ENCODE data around the gene VAV2. TPM values are rescaled to one million over a fixed set of nuclear protein-coding genes. Genes with fewer than 3 reads are reported as not detected.

The VAV2 gene
- total and polyA plus RNA-seq, 4 donors: 4.9 to 26.4 (median 17.0) TPM

DNA sequence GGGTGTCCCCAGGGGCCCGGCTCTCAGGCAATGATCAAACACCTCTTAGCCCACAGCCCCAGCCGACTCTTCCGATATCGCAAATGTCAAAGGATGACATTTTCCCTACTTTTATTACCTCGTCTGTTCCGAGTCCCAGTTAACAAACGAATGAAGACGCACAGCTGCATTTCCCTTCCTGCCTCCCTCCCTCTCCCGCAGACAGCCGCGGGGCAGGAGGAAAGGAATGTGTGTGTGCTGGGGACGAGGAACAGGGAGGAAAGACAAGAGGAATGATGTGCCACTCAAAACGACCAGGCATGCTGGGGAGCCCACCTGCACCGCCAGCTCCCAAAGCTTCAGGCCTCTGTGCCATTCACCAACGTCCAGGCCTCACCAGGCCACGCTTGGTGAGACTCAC is 128.1 kb downstream of the VAV2 start:
- DNase-seq (ENCODE audit: low spot score): no peak
- Histone ChIP-seq H3K9me3 (ENCODE audit: control insufficient read depth in 4 of 4, low read length in 3 of 4) (no peaks in the 10 kb centered on the region), H3K27me3 (ENCODE audit: control insufficient read depth in 4 of 4, insufficient read depth in 4 of 4, low read length in 3 of 4) (no peaks in the 10 kb centered on the region), H3K36me3 (ENCODE audit: control insufficient read depth in 4 of 4, insufficient read depth in 3 of 4, low read depth in 1 of 4, low read length in 3 of 4) (peaks cover 0 to 11% (median 0%) of the 10 kb centered on the region in 4 donors), H3K9ac (ENCODE audit: low read depth in 1 of 2, low read length in 2 of 2) (no peak overlapping the region), H3K27ac (ENCODE audit: low read depth in 1 of 2, low read length in 2 of 2) (peak overlapping the region in 1 of 2 donors; percentile 68), H3K4me3 (ENCODE audit: low read depth in 1 of 3, low read length in 3 of 3) (no peak overlapping the region), H3K4me1 (ENCODE audit: control insufficient read depth in 4 of 4, insufficient read depth in 4 of 4, low read length in 3 of 4) (peaks cover 0 to 16% (median 9%) of the 10 kb centered on the region in 4 donors)
- WGBS: 77% methylated on average over 16 of the region's 16 CpGs
- TF ChIP-seq, protein P1, sequence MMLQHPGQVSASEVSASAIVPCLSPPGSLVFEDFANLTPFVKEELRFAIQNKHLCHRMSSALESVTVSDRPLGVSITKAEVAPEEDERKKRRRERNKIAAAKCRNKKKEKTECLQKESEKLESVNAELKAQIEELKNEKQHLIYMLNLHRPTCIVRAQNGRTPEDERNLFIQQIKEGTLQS (IDR thresholded peaks at IDR 0.05): no peak
- no peak for TF ChIP-seq RAD21 (IDR thresholded peaks at IDR 0.05)
- TF ChIP-seq, protein P2, sequence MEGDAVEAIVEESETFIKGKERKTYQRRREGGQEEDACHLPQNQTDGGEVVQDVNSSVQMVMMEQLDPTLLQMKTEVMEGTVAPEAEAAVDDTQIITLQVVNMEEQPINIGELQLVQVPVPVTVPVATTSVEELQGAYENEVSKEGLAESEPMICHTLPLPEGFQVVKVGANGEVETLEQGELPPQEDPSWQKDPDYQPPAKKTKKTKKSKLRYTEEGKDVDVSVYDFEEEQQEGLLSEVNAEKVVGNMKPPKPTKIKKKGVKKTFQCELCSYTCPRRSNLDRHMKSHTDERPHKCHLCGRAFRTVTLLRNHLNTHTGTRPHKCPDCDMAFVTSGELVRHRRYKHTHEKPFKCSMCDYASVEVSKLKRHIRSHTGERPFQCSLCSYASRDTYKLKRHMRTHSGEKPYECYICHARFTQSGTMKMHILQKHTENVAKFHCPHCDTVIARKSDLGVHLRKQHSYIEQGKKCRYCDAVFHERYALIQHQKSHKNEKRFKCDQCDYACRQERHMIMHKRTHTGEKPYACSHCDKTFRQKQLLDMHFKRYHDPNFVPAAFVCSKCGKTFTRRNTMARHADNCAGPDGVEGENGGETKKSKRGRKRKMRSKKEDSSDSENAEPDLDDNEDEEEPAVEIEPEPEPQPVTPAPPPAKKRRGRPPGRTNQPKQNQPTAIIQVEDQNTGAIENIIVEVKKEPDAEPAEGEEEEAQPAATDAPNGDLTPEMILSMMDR (IDR thresholded peaks at IDR 0.05; ENCODE audit: low read depth, low read length, missing input control): no peak
- no peak for TF ChIP-seq JUND (IDR thresholded peaks at IDR 0.05)
- TF ChIP-seq FOXA2 (IDR thresholded peaks at IDR 0.05): no peak
- TF ChIP-seq SP1 (IDR thresholded peaks at IDR 0.05): no peak

DNA sequence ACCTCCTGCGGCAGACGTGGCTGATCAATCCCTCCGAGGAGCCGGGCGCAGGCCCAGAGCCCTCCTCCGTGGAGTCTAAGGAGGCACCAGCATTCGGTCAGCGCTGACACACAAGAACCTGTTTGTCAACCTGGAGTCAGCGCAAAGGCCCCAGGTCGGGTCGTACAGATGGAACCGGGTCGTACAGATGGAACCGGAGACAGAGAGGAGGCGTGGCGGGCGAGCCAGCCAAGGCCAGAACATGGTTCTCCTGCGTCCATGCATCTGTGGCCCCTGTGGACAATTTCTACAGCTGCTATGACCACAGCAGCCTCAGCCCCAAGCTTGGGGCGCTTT is 128.9 kb downstream of the VAV2 start:
- H3K4me1 ChIP-seq (ENCODE audit: control insufficient read depth in 4 of 4, insufficient read depth in 4 of 4, low read length in 3 of 4): peaks cover 0 to 16% (median 9%) of the 10 kb centered on the region in 4 donors
- H3K9ac ChIP-seq (ENCODE audit: low read depth in 1 of 2, low read length in 2 of 2): no peak overlapping the region
- 87% methylated on average over 19 of the region's 19 CpGs for WGBS
- no peaks in the 10 kb centered on the region for H3K9me3 ChIP-seq (ENCODE audit: control insufficient read depth in 4 of 4, low read length in 3 of 4)
- peaks cover 0 to 11% (median 0%) of the 10 kb centered on the region in 4 donors for H3K36me3 ChIP-seq (ENCODE audit: control insufficient read depth in 4 of 4, insufficient read depth in 3 of 4, low read depth in 1 of 4, low read length in 3 of 4)
- DNase-seq (ENCODE audit: low spot score): no peak
- no peak for TF ChIP-seq EGR1 (IDR thresholded peaks at IDR 0.05; ENCODE audit: low read depth in 2 of 2)
- no peak for TF ChIP-seq RAD21 (IDR thresholded peaks at IDR 0.05)
- no peak for TF ChIP-seq HNF4A (conservative IDR thresholded peaks at IDR 0.05)
- no peak for TF ChIP-seq FOXA1 (IDR thresholded peaks at IDR 0.05)
- TF ChIP-seq FOXA2 (IDR thresholded peaks at IDR 0.05): no peak
- no peak for TF ChIP-seq YY1 (IDR thresholded peaks at IDR 0.05)
- TF ChIP-seq TAF1 (conservative IDR thresholded peaks at IDR 0.05): no peak
- TF ChIP-seq, protein P3, sequence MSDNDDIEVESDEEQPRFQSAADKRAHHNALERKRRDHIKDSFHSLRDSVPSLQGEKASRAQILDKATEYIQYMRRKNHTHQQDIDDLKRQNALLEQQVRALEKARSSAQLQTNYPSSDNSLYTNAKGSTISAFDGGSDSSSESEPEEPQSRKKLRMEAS (IDR thresholded peaks at IDR 0.05): no peak
- TF ChIP-seq JUND (IDR thresholded peaks at IDR 0.05): no peak
- TF ChIP-seq, protein P4, sequence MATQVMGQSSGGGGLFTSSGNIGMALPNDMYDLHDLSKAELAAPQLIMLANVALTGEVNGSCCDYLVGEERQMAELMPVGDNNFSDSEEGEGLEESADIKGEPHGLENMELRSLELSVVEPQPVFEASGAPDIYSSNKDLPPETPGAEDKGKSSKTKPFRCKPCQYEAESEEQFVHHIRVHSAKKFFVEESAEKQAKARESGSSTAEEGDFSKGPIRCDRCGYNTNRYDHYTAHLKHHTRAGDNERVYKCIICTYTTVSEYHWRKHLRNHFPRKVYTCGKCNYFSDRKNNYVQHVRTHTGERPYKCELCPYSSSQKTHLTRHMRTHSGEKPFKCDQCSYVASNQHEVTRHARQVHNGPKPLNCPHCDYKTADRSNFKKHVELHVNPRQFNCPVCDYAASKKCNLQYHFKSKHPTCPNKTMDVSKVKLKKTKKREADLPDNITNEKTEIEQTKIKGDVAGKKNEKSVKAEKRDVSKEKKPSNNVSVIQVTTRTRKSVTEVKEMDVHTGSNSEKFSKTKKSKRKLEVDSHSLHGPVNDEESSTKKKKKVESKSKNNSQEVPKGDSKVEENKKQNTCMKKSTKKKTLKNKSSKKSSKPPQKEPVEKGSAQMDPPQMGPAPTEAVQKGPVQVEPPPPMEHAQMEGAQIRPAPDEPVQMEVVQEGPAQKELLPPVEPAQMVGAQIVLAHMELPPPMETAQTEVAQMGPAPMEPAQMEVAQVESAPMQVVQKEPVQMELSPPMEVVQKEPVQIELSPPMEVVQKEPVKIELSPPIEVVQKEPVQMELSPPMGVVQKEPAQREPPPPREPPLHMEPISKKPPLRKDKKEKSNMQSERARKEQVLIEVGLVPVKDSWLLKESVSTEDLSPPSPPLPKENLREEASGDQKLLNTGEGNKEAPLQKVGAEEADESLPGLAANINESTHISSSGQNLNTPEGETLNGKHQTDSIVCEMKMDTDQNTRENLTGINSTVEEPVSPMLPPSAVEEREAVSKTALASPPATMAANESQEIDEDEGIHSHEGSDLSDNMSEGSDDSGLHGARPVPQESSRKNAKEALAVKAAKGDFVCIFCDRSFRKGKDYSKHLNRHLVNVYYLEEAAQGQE (IDR thresholded peaks at IDR 0.05): no peak
- no peak for TF ChIP-seq GABPA (IDR thresholded peaks at IDR 0.05 in 1 of 2, conservative IDR thresholded peaks at IDR 0.05 in 1 of 2)
- H3K27ac ChIP-seq (ENCODE audit: low read depth in 1 of 2, low read length in 2 of 2): peak overlapping the region; percentile 68 to 69
- no peak overlapping the region for H3K4me3 ChIP-seq (ENCODE audit: low read depth in 1 of 3, low read length in 3 of 3)
- no peaks in the 10 kb centered on the region for H3K27me3 ChIP-seq (ENCODE audit: control insufficient read depth in 4 of 4, insufficient read depth in 4 of 4, low read length in 3 of 4)
